Lower leg skin (tissue), 4 donors: ENCODE results near the gene TRPM2. TPM values are rescaled to one million over a fixed set of nuclear protein-coding genes. Genes with fewer than 3 reads are reported as not detected.

Experiments used
- DNase-seq, 2 donors: peaks; one replicate each; pipeline ENCODE4 v3.0.0-alpha.2; 2019; ENCODE audit warnings: low spot score in 2 of 2
- H3K4me3 ChIP-seq: fragments of 200-600 bp; sonication (generic); 2 replicates; pipeline ENCODE4 v1.5.1; 2017; ENCODE audit warnings: mild to moderate bottlenecking, low read depth; ENCODE audit not compliant: poor library complexity, severe bottlenecking
- CTCF ChIP-seq, 3 donors: fragments of 450-650 bp; IDR thresholded peaks; one replicate each; pipeline ENCODE4 v1.5.1; 2016; ENCODE audit warnings: antibody characterized with exemption in 3 of 3, mild to moderate bottlenecking in 3 of 3, moderate library complexity in 2 of 3
- POLR2A ChIP-seq, 2 donors: fragments of 450-650 bp; IDR thresholded peaks; one replicate each; pipeline ENCODE4 v1.6.1; 2016 to 2017; ENCODE audit warnings: antibody characterized with exemption in 2 of 2, mild to moderate bottlenecking in 1 of 2, moderate library complexity in 1 of 2
- WGBS, 2 donors: methylation state at CpG; one replicate each; pipeline ENCODE4 v1.1.5; 2018; 5-methylcytosine and 5-hydroxymethylcytosine counted together
- intact Hi-C: fragments of 100-400 bp; cut with DNase I; formaldehyde crosslinking; loops from one replicate; pipeline ENCODE4 v1.15.0; 2023; ENCODE audit warnings: low total_unique reads
- total RNA-seq, 4 donors: library from RNA; depleted of rRNA; stranded (reverse); fragments of >200 nt; gene quantifications; one replicate each; pipeline ENCODE4 v1.1.0, GENCODE V29; 2016

Gene TRPM2
- total RNA-seq, 4 donors from 2014 or later: 1.9 to 9.4 (median 2.2) TPM

DNA sequence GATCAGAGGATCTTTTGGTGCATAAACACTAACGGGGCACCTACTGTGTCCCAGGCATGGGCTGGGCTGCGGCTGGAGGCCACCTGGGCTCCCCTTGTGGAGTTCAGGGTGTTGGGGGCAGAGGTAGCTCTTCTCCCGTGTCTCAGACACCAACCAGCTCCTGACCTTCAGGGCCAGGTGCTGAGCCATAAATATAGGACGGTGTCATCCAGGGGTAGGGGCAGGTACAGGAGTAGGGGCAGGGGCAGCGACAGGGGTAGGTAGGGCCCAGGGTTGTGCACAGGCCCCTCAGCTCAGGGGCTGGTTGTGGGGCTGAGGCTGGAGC lies 83.9 kb downstream of the TRPM2 start:
- intact Hi-C loops: no loop called here
- WGBS, 2 donors: 91 to 95% methylated on average over 5 of the region's 5 CpGs
- DNase-seq: no peak
- H3K4me3 ChIP-seq: no peak overlapping the region
- TF ChIP-seq CTCF (IDR thresholded peaks at IDR 0.05) (no peak), POLR2A (IDR thresholded peaks at IDR 0.05) (no peak)

- no peak overlapping the region for H3K4me3 ChIP-seq
- 80 to 88% methylated on average over 4 to 17 of the region's 19 CpGs for WGBS, 2 donors
- intact Hi-C loops: no loop called here
- TF ChIP-seq CTCF (IDR thresholded peaks at IDR 0.05) (no peak), POLR2A (IDR thresholded peaks at IDR 0.05) (no peak)
- DNase-seq: peak in 1 of 2 donors; percentile 77
These were observed 84.4 kb downstream of the TRPM2 start for GRCh38 chr21:44437696-44438431.

DNA sequence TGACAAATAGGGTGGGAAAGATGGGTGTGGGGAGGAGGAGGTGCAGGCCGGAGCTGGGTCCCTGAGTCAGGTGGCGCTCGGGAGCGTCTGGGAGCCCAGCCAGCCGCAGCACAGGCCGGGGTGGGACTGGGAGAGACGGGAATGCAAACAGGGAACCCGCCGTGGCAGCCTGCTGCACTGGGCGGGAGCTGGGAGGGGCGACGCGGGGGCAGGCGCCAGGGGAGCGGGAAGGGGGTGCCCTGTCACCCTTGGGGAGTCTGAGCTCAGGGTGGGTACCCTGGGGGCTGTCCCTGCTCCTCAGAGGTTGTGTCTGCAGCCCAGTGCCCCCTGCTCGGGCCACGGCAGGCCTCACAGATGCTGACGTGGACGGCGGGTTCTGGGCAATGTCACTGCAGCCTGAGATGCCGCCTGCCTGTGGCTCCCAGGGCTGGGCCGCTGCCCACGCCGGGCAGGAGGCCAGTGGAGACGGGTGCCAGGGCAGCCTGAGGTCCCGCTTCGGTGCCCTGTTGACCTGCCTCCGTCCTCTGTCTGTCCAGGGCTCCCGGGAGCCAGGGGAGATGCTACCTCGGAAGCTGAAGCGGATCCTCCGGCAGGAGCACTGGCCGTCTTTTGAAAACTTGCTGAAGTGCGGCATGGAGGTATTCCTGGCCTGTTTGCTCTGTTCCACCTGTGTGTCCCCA lies 85.2 kb downstream of the TRPM2 start:
- TF ChIP-seq POLR2A (IDR thresholded peaks at IDR 0.05): no peak
- no peak for TF ChIP-seq CTCF (IDR thresholded peaks at IDR 0.05)
- intact Hi-C loops: no loop called here
- DNase-seq: peak in 1 of 2 donors; percentile 70
- H3K4me3 ChIP-seq: no peak overlapping the region
- WGBS, 2 donors: 57% methylated on average over 26 to 32 of the region's 34 CpGs

- intact Hi-C loops: no loop called here
- 61 to 64% methylated on average over 11 of the region's 11 CpGs for WGBS, 2 donors
- no peak overlapping the region for H3K4me3 ChIP-seq
- DNase-seq: peak in 1 of 2 donors; percentile 60
- TF ChIP-seq CTCF (IDR thresholded peaks at IDR 0.05): no peak
- no peak for TF ChIP-seq POLR2A (IDR thresholded peaks at IDR 0.05)
These were observed 85.8 kb downstream of the TRPM2 start for GRCh38 chr21:44439211-44439600.

- TF ChIP-seq POLR2A (IDR thresholded peaks at IDR 0.05): no peak
- TF ChIP-seq CTCF (IDR thresholded peaks at IDR 0.05): no peak
- no peak overlapping the region for H3K4me3 ChIP-seq
- WGBS, 2 donors: 71 to 72% methylated on average over 29 of the region's 33 CpGs
- intact Hi-C loops: no loop called here
- DNase-seq: peak in 1 of 2 donors; percentile 79
These were observed 87.0 kb downstream of the TRPM2 start for GRCh38 chr21:44440241-44441040.
